A549 (cell line): ENCODE measurements around the gene LIMS1. TPM values are rescaled to one million over a fixed set of nuclear protein-coding genes. Genes with fewer than 3 reads are reported as not detected.
A peak's percentile ranks its signal among the peaks of the same experiment; 100 is the strongest.

Experiments used
- ATAC-seq, 2 experiments: fragments of 200-7000 bp in 1 of 2; fragments of >200 bp in 1 of 2; cut with Nextera tagmentation in 1 of 2; cut with Tn5 transposase in 1 of 2; 3 replicates each; pipeline versions ENCODE4 v1.8.0 to v1.9.1; 2018 to 2020; ENCODE audit warnings: mild to moderate bottlenecking in 1 of 2, moderate library complexity in 1 of 2
- CTCF ChIA-PET: fragments of 300-600 bp; sonication (Branson Sonifier 250); formaldehyde crosslinking; extraction: SDS; loops from one replicate; lab custom pipeline; 2021; ENCODE audit warnings: antibody characterized with exemption, inconsistent platforms; lab: Yijun Ruan, JAX
- POLR2A ChIA-PET: fragments of 350-600 bp; formaldehyde crosslinking; extraction: SDS; loops from one replicate; lab custom pipeline; 2021; ENCODE audit warnings: antibody characterized with exemption, inconsistent platforms; lab: Yijun Ruan, JAX
- DNase-seq, 2 experiments: peaks; one replicate each; pipeline versions ENCODE4 v3.0.0 to v3.0.0-alpha.2; 2011 to 2016; ENCODE audit warnings: low read depth in 1 of 2, low spot score in 1 of 2
- FAIRE-seq: peaks from 2 replicates; lab custom pipeline; 2011; peaks lifted over from hg19 to GRCh38; lab: Jason Lieb, UNC
- H3K27ac ChIP-seq, 2 experiments: fragments of >200 bp; sonication (Bioruptor Twin); formaldehyde crosslinking; 3 replicates each; pipeline ENCODE4 v1.5.1; 2016 to 2017
- H3K4me1 ChIP-seq: fragments of >200 bp; sonication (Bioruptor Twin); formaldehyde crosslinking; 3 replicates; pipeline ENCODE4 v1.6.1; 2016
- H3K4me2 ChIP-seq: fragments of >200 bp; sonication (Bioruptor Twin); formaldehyde crosslinking; 3 replicates; pipeline ENCODE4 v1.6.1; 2016
- H3K4me3 ChIP-seq: fragments of >200 bp; sonication (Bioruptor Twin); formaldehyde crosslinking; 3 replicates; pipeline ENCODE4 v1.5.1; 2016
- H3K9me3 ChIP-seq: fragments of >200 bp; sonication (Bioruptor Twin); formaldehyde crosslinking; 3 replicates; pipeline ENCODE4 v1.6.1; 2016
- CEBPB ChIP-seq, 2 experiments: fragments of >200 bp in 1 of 2; sonication (Bioruptor Twin) in 1 of 2; formaldehyde crosslinking in 1 of 2; IDR thresholded peaks; 2 replicates each; pipeline ENCODE4 v1.6.1; 2012 to 2016
- CHD2 ChIP-seq: fragments of 150-350 bp; IDR thresholded peaks from 2 replicates; pipeline ENCODE4 v1.6.1; 2014; ENCODE audit warnings: low read length; ENCODE audit not compliant: partially characterized antibody
- CHD4 ChIP-seq: fragments of 200-600 bp; sonication (generic); IDR thresholded peaks from 2 replicates; pipeline ENCODE4 v1.6.1; 2016; ENCODE audit warnings: antibody characterized with exemption, mild to moderate bottlenecking, borderline replicate concordance
- E2F6 ChIP-seq: IDR thresholded peaks from 2 replicates; pipeline ENCODE4 v1.6.1; 2012; ENCODE audit warnings: low read depth, borderline replicate concordance
- EHF ChIP-seq: fragments of 250-450 bp; sonication (Bioruptor Pico); IDR thresholded peaks from 2 replicates; pipeline ENCODE4 v1.5.0; 2020; ENCODE audit warnings: mild to moderate bottlenecking
- ELK1 ChIP-seq: fragments of 150-350 bp; IDR thresholded peaks from 2 replicates; pipeline ENCODE4 v1.6.1; 2014; ENCODE audit warnings: low read depth, mild to moderate bottlenecking, low read length
- ESRRA ChIP-seq: fragments of 150-350 bp; IDR thresholded peaks from 2 replicates; pipeline ENCODE4 v1.6.1; 2014; ENCODE audit warnings: mild to moderate bottlenecking, low read length, borderline replicate concordance
- FOSL2 ChIP-seq, 2 experiments: fragments of 450-650 bp in 1 of 2; fragments of >200 bp in 1 of 2; sonication (Bioruptor Twin) in 1 of 2; formaldehyde crosslinking; IDR thresholded peaks; 2 replicates each; pipeline versions ENCODE4 v1.5.0 to v1.6.1; 2016 to 2020; ENCODE audit warnings: mild to moderate bottlenecking in 1 of 2, moderate library complexity in 1 of 2
- HEYL ChIP-seq: fragments of 250-450 bp; sonication (Bioruptor Pico); IDR thresholded peaks from 2 replicates; pipeline ENCODE4 v1.8.0; 2021; ENCODE audit warnings: mild to moderate bottlenecking, moderate library complexity
- HOXB13 ChIP-seq: fragments of 250-450 bp; sonication (Bioruptor Pico); IDR thresholded peaks from 2 replicates; pipeline ENCODE4 v1.5.0; 2020; ENCODE audit warnings: low read depth, mild to moderate bottlenecking, moderate library complexity
- JUN ChIP-seq, 2 experiments: fragments of >200 bp; sonication (Bioruptor Twin); formaldehyde crosslinking; IDR thresholded peaks; 2 replicates in 1 of 2; 3 replicates in 1 of 2; pipeline ENCODE4 v1.6.1; 2016 to 2017
- JUNB ChIP-seq: fragments of >200 bp; sonication (Bioruptor Twin); formaldehyde crosslinking; IDR thresholded peaks from 2 replicates; pipeline ENCODE4 v1.6.1; 2016
- KDM5A ChIP-seq: fragments of 200-600 bp; sonication (generic); IDR thresholded peaks from 2 replicates; pipeline ENCODE4 v1.6.1; 2016; ENCODE audit warnings: antibody characterized with exemption, mild to moderate bottlenecking
- MYC ChIP-seq: IDR thresholded peaks from 2 replicates; pipeline ENCODE4 v1.6.1; 2012; ENCODE audit warnings: mild to moderate bottlenecking, inconsistent platforms, low read length, improper control_type of control experiment, borderline replicate concordance
- NR3C1 ChIP-seq: fragments of >200 bp; sonication (Bioruptor Twin); formaldehyde crosslinking; IDR thresholded peaks from 3 replicates; pipeline ENCODE4 v1.6.1; 2017
- POLR2AphosphoS2 ChIP-seq: conservative IDR thresholded peaks from 2 replicates; pipeline ENCODE4 v1.6.1; 2012; ENCODE audit warnings: low read length, improper control_type of control experiment, inconsistent platforms
- REST ChIP-seq: fragments of 200-600 bp; sonication (generic); IDR thresholded peaks from 2 replicates; pipeline ENCODE4 v1.6.1; 2016; ENCODE audit warnings: antibody characterized with exemption, mild to moderate bottlenecking, moderate library complexity
- RNF2 ChIP-seq: fragments of 200-600 bp; sonication (generic); IDR thresholded peaks from 2 replicates; pipeline ENCODE4 v1.6.1; 2016; ENCODE audit warnings: low read depth, mild to moderate bottlenecking, antibody characterized with exemption, moderate library complexity, borderline replicate concordance
- SMC3 ChIP-seq: fragments of >200 bp; sonication (Bioruptor Twin); formaldehyde crosslinking; IDR thresholded peaks from 3 replicates; pipeline ENCODE4 v1.6.1; 2018; ENCODE audit warnings: inconsistent platforms
- SREBF2 ChIP-seq: fragments of 450-650 bp; IDR thresholded peaks from 2 replicates; pipeline ENCODE4 v1.6.1; 2014; ENCODE audit warnings: mild to moderate bottlenecking, moderate library complexity
- TFCP2L1 ChIP-seq: fragments of 250-450 bp; sonication (Bioruptor Pico); IDR thresholded peaks from 2 replicates; pipeline ENCODE4 v1.5.0; 2021; ENCODE audit warnings: mild to moderate bottlenecking
- TP53 ChIP-seq: fragments of 250-450 bp; sonication (Bioruptor Pico); IDR thresholded peaks from 2 replicates; pipeline ENCODE4 v1.5.0; 2021; ENCODE audit warnings: mild to moderate bottlenecking, moderate library complexity
- WGBS: methylation state at CpG from one replicate; pipeline ENCODE4 v1.1.6; 2017; ENCODE audit errors: missing lambda C conversion rate; 5-methylcytosine and 5-hydroxymethylcytosine counted together
- polyA plus RNA-seq, 4 experiments: library from polyadenylated mRNA; depleted of rRNA in 3 of 4; stranded (reverse); fragments of >200 nt; fragmentation: RNase III in 1 of 4; extraction: RNeasy Plus Mini Kit Qiagen cat#74134 plus additional on column Dnase treatment in 1 of 4; gene quantifications; 2 replicates in 3 of 4; 3 replicates in 1 of 4; pipeline ENCODE4 v1.2.3, GENCODE V29; 2011 to 2017
- TF ChIP-seq, protein P1 (sequence below): IDR thresholded peaks from 2 replicates; pipeline ENCODE4 v1.6.1; 2012
- TF ChIP-seq, protein P2 (sequence below): IDR thresholded peaks from 2 replicates; pipeline ENCODE4 v1.6.1; 2012
- TF ChIP-seq, protein P3 (sequence below): fragments of 250-450 bp; sonication (Bioruptor Pico); IDR thresholded peaks from 2 replicates; pipeline ENCODE4 v1.5.0; 2020; ENCODE audit warnings: low read depth, mild to moderate bottlenecking, moderate library complexity

Gene LIMS1
- polyA plus RNA-seq, 2 of the 4 experiments (the other 2 are of a cell fraction): 40.0 to 94.1 TPM

DNA sequence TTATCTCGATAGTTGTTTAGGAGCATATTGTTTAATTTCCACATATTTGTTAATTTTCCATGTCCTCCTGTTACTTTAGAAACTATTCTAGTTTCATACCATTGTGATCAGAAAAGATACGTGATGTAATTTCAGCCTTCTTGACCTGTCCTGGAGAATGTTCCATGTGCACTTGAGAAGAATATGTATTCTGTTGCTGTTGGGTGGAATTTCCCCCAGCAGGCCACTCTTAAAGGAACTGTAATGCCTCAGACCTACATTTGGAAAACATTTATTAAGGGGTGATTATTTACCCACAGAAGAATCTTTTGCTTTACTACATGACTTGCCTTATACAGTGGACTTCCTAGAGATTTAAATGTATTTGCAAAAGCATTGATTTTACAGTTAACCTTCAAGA, 55.5 kb downstream of the LIMS1 start:
- FAIRE-seq: no peak
- Histone ChIP-seq H3K4me2 (no peak overlapping the region; the same call in 2 of the 3 replicates), H3K4me1 (peaks cover 80% of the 10 kb centered on the region), H3K9me3 (no peaks in the 10 kb centered on the region), H3K27ac (peak overlapping the region in 1 of 2 experiments; percentile 37; a peak in 2 of 6 replicates), H3K4me3 (no peak overlapping the region)
- POLR2A ChIA-PET: no interaction called here
- ATAC-seq: no peak
- DNase-seq: no peak
- 89% methylated on average over 2 of the region's 2 CpGs for WGBS
- CTCF ChIA-PET: no interaction called here
- no peak for TF ChIP-seq EHF (CRISPR knock-in tag)
- TF ChIP-seq REST: no peak
- no peak for TF ChIP-seq RNF2
- TF ChIP-seq JUNB: no peak
- no peak for TF ChIP-seq CEBPB (IDR thresholded peaks at IDR 0.05)
- no peak for TF ChIP-seq CHD4
- TF ChIP-seq MYC: no peak
- TF ChIP-seq, protein P1, sequence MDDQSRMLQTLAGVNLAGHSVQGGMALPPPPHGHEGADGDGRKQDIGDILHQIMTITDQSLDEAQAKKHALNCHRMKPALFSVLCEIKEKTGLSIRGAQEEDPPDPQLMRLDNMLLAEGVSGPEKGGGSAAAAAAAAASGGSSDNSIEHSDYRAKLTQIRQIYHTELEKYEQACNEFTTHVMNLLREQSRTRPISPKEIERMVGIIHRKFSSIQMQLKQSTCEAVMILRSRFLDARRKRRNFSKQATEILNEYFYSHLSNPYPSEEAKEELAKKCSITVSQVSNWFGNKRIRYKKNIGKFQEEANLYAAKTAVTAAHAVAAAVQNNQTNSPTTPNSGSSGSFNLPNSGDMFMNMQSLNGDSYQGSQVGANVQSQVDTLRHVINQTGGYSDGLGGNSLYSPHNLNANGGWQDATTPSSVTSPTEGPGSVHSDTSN: no peak
- TF ChIP-seq POLR2AphosphoS2: no peak
- TF ChIP-seq ESRRA: no peak
- no peak for TF ChIP-seq TFCP2L1 (CRISPR knock-in tag)

DNA sequence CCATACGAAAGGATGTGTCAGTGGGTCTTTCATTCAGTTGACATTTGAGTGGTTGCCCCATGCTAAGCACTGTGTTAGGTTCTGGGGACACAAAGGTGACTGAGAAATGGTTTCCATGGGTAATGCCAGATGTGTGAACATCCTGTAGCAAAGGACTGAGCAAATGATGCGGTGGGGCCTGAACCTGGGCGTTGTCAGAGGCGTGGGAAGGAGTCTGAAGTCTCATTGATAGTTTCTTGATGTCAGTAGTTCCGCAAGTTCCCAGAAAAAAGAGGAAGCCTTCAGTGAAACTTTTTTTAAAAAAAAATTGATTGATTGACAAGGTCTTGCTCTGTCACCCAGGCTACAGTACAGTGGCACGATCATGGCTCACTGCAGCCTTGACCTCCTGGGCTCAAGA, 56.9 kb downstream of the LIMS1 start:
- peaks cover 82% of the 10 kb centered on the region for H3K4me1 ChIP-seq
- POLR2A ChIA-PET: no interaction called here
- FAIRE-seq (no peak), ATAC-seq (no peak), DNase-seq (no peak)
- H3K9me3 ChIP-seq: no peaks in the 10 kb centered on the region
- H3K27ac ChIP-seq: peak overlapping the region in 1 of 2 experiments; percentile 86; a peak in 4 of 6 replicates
- H3K4me2 ChIP-seq: no peak overlapping the region
- CTCF ChIA-PET: interaction anchor here (4.9 kb wide), 1 partner anchor 45 kb away, joined by 33 read pairs; no protein-coding TSS in a partner anchor
- 98% methylated on average over 6 of the region's 6 CpGs for WGBS
- H3K4me3 ChIP-seq: no peak overlapping the region
- no peak for TF ChIP-seq HEYL
- TF ChIP-seq REST: no peak
- TF ChIP-seq FOSL2 (IDR thresholded peaks at IDR 0.05): no peak
- no peak for TF ChIP-seq FOSL2 (CRISPR knock-in tag; IDR thresholded peaks at IDR 0.05)
- TF ChIP-seq, protein P2, sequence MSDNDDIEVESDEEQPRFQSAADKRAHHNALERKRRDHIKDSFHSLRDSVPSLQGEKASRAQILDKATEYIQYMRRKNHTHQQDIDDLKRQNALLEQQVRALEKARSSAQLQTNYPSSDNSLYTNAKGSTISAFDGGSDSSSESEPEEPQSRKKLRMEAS: no peak
- no peak for TF ChIP-seq SMC3
- no peak for TF ChIP-seq CHD2
- no peak for TF ChIP-seq TP53 (CRISPR knock-in tag)
- TF ChIP-seq, protein P3, sequence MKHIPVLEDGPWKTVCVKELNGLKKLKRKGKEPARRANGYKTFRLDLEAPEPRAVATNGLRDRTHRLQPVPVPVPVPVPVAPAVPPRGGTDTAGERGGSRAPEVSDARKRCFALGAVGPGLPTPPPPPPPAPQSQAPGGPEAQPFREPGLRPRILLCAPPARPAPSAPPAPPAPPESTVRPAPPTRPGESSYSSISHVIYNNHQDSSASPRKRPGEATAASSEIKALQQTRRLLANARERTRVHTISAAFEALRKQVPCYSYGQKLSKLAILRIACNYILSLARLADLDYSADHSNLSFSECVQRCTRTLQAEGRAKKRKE: no peak
- no peak for TF ChIP-seq E2F6
- no peak for TF ChIP-seq KDM5A
- no peak for TF ChIP-seq HOXB13
- TF ChIP-seq ELK1: no peak
- TF ChIP-seq, protein P1: no peak
- no peak for TF ChIP-seq NR3C1
- no peak for TF ChIP-seq JUN (IDR thresholded peaks at IDR 0.05)
- TF ChIP-seq SREBF2: no peak
